SU-DHL-6 (cell line): ENCODE results near the gene PNMT.

Experiments
- H2AFZ ChIP-seq: fragments of 200-600 bp; sonication (generic); 2 replicates; pipeline ENCODE4 v1.6.1; 2014; ENCODE audit warnings: low read depth, mild to moderate bottlenecking, moderate library complexity, mixed read lengths, antibody characterized with exemption, low read length; ENCODE audit not compliant: severe bottlenecking
- H3F3A ChIP-seq: fragments of 200-600 bp; shearing (Covaris generic); 2 replicates; pipeline ENCODE4 v1.6.0; 2016; ENCODE audit warnings: antibody characterized with exemption, mild to moderate bottlenecking; ENCODE audit not compliant: insufficient read depth
- H3K27ac ChIP-seq: fragments of 200-600 bp; sonication (generic); 2 replicates; pipeline ENCODE4 v1.5.1; 2016; ENCODE audit warnings: low read depth, mild to moderate bottlenecking, low read length, moderate library complexity, mixed read lengths
- H3K27me3 ChIP-seq: fragments of 200-600 bp; sonication (generic), shearing (Covaris generic); 2 replicates; pipeline ENCODE4 v1.6.0; 2014; ENCODE audit warnings: mild to moderate bottlenecking, low read length
- H3K36me3 ChIP-seq: fragments of 200-600 bp; sonication (generic); 2 replicates; pipeline ENCODE4 v1.6.1; 2014; ENCODE audit warnings: mild to moderate bottlenecking, low read length, mixed read lengths
- H3K4me2 ChIP-seq: fragments of 300-600, 200-600 bp; shearing (Covaris generic), sonication (generic); 2 replicates; pipeline ENCODE4 v1.6.0; 2014; ENCODE audit warnings: low read length, low read depth, mild to moderate bottlenecking; ENCODE audit not compliant: poor library complexity, severe bottlenecking
- H3K4me3 ChIP-seq: fragments of 200-600 bp; sonication (generic); 2 replicates; pipeline ENCODE4 v1.5.1; 2014; ENCODE audit warnings: antibody characterized with exemption, low read length, mild to moderate bottlenecking, mixed read lengths; ENCODE audit not compliant: insufficient read depth, poor library complexity, severe bottlenecking
- H3K79me2 ChIP-seq: fragments of 200-600 bp; sonication (generic); 2 replicates; pipeline ENCODE4 v1.6.1; 2014; ENCODE audit warnings: mild to moderate bottlenecking, low read length, moderate library complexity; ENCODE audit not compliant: insufficient read depth
- H3K9ac ChIP-seq: fragments of 200-600 bp; sonication (generic); 2 replicates; pipeline ENCODE4 v1.7.0; 2014; ENCODE audit warnings: mild to moderate bottlenecking, low read length
- H3K9me2 ChIP-seq: fragments of 200-600 bp; sonication (generic); replicated peaks from 2 replicates; pipeline ENCODE4 v1.6.1; 2014; ENCODE audit warnings: low read length; ENCODE audit not compliant: insufficient read depth
- H3K9me3 ChIP-seq: fragments of 200-600 bp; sonication (generic); 2 replicates; pipeline ENCODE4 v1.6.1; 2014; ENCODE audit warnings: low read length, mixed read lengths; ENCODE audit not compliant: insufficient read depth
- H4K20me1 ChIP-seq: fragments of 200-600 bp; sonication (generic); 2 replicates; pipeline ENCODE4 v1.6.1; 2014; ENCODE audit warnings: low read depth, mild to moderate bottlenecking, antibody characterized with exemption, low read length, moderate library complexity, mixed read lengths
- CTCF ChIP-seq: fragments of 200-600 bp; sonication (generic); IDR thresholded peaks from one replicate; pipeline ENCODE4 v1.5.1; 2017; ENCODE audit warnings: antibody characterized with exemption, mild to moderate bottlenecking, low read length, moderate library complexity; ENCODE audit not compliant: insufficient read depth, poor library complexity, severe bottlenecking
- EZH2phosphoT487 ChIP-seq: fragments of 200-600 bp; sonication (generic), shearing (Covaris generic); conservative IDR thresholded peaks from 2 replicates; pipeline ENCODE4 v1.6.1; 2018; ENCODE audit warnings: mild to moderate bottlenecking, antibody characterized with exemption, low read length, moderate library complexity, mixed read lengths

The PNMT gene

GRCh38 chr17:39650121-39650579, 18.1 kb upstream of the PNMT start:
- no peak overlapping the region for H3K27ac ChIP-seq
- peaks cover 14% of the 10 kb centered on the region for H3K79me2 ChIP-seq
- H3K27me3 ChIP-seq: no peaks in the 10 kb centered on the region
- no peak overlapping the region for H3K4me3 ChIP-seq
- no peaks in the 10 kb centered on the region for H3K36me3 ChIP-seq
- no peak overlapping the region for H3K4me2 ChIP-seq
- no peaks in the 10 kb centered on the region for H3F3A ChIP-seq
- H4K20me1 ChIP-seq: no peaks in the 10 kb centered on the region
- no peak for TF ChIP-seq CTCF
- TF ChIP-seq EZH2phosphoT487: no peak
- H3K9me3 ChIP-seq: no peaks in the 10 kb centered on the region
- H3K9me2 ChIP-seq: no peaks in the 10 kb centered on the region
- no peak overlapping the region for H3K9ac ChIP-seq
- no peak overlapping the region for H2AFZ ChIP-seq

GRCh38 chr17:39651923-39652586, 16.2 kb upstream of the PNMT start:
- no peaks in the 10 kb centered on the region for H3K9me2 ChIP-seq
- H3K4me2 ChIP-seq: no peak overlapping the region
- H3K36me3 ChIP-seq: no peaks in the 10 kb centered on the region
- H3K27me3 ChIP-seq: no peaks in the 10 kb centered on the region
- H3K27ac ChIP-seq: no peak overlapping the region
- H3K4me3 ChIP-seq: no peak overlapping the region
- TF ChIP-seq CTCF: no peak
- TF ChIP-seq EZH2phosphoT487: no peak
- H3F3A ChIP-seq: no peaks in the 10 kb centered on the region
- no peaks in the 10 kb centered on the region for H4K20me1 ChIP-seq
- H2AFZ ChIP-seq: no peak overlapping the region
- no peaks in the 10 kb centered on the region for H3K9me3 ChIP-seq
- no peaks in the 10 kb centered on the region; the same call in 1 of the 2 replicates for H3K79me2 ChIP-seq
- no peak overlapping the region for H3K9ac ChIP-seq

GRCh38 chr17:39652587-39653315, 15.5 kb upstream of the PNMT start:
- H3K4me3 ChIP-seq: no peak overlapping the region
- H3K27ac ChIP-seq: no peak overlapping the region
- no peaks in the 10 kb centered on the region for H4K20me1 ChIP-seq
- no peaks in the 10 kb centered on the region for H3F3A ChIP-seq
- H3K36me3 ChIP-seq: no peaks in the 10 kb centered on the region
- no peak overlapping the region for H2AFZ ChIP-seq
- no peaks in the 10 kb centered on the region for H3K79me2 ChIP-seq
- TF ChIP-seq CTCF (no peak), EZH2phosphoT487 (no peak)
- no peaks in the 10 kb centered on the region for H3K9me2 ChIP-seq
- no peaks in the 10 kb centered on the region for H3K27me3 ChIP-seq
- no peaks in the 10 kb centered on the region for H3K9me3 ChIP-seq
- H3K4me2 ChIP-seq: no peak overlapping the region
- H3K9ac ChIP-seq: no peak overlapping the region
